Brain microvascular endothelial cell (primary cell): Measurements from ENCODE around the gene CDH13.

Source experiments
- DNase-seq: peaks from one replicate; pipeline ENCODE4 v3.0.0-alpha.2; 2020
- H3K27ac ChIP-seq: fragments of 250-450 bp; sonication (Bioruptor Pico); 2 replicates; pipeline ENCODE4 v1.5.1; 2020; ENCODE audit warnings: mild to moderate bottlenecking, moderate library complexity
- H3K27me3 ChIP-seq: fragments of 250-450 bp; sonication (Bioruptor Pico); replicated peaks from 2 replicates; pipeline ENCODE4 v1.5.1; 2020; ENCODE audit warnings: mild to moderate bottlenecking
- H3K36me3 ChIP-seq: fragments of 250-450 bp; sonication (Bioruptor Pico); replicated peaks from 2 replicates; pipeline ENCODE4 v1.5.1; 2020; ENCODE audit warnings: mild to moderate bottlenecking
- H3K4me3 ChIP-seq: 2 replicates; pipeline ENCODE4 v1.5.1; 2011; ENCODE audit warnings: low read depth, mild to moderate bottlenecking, control low read depth, low read length, moderate library complexity
- in situ Hi-C: cut with HindIII; loops from 2 replicates; pipeline ENCODE4 v1.10.0; 2017; ENCODE audit warnings: low sequenced_read_pairs, low pct_ligation_motif_present
- TF ChIP-seq, protein P1 (sequence below): IDR thresholded peaks from 2 replicates; pipeline ENCODE4 v1.5.1; 2011; ENCODE audit warnings: low read depth, mild to moderate bottlenecking, moderate library complexity, low read length, control low read depth, inconsistent platforms; ENCODE audit errors: missing control alignments

Gene CDH13

DNA sequence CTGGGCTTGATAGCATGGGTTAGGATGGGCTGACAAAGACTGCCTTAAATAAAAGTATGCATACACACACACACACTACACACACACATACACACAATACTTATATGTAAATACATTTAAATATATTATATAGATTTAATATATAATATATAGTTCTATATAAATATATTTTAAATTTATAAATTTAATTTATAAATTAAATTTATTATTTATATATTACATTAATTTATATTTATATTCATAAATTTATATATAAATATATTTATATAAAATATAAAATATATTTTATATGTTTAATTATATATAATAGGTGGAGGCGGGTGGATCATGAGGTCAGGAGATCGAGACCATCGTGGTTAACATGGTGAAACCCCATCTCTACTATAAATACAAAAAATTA is 83.2 kb downstream of the CDH13 start:
- TF ChIP-seq, protein P1, sequence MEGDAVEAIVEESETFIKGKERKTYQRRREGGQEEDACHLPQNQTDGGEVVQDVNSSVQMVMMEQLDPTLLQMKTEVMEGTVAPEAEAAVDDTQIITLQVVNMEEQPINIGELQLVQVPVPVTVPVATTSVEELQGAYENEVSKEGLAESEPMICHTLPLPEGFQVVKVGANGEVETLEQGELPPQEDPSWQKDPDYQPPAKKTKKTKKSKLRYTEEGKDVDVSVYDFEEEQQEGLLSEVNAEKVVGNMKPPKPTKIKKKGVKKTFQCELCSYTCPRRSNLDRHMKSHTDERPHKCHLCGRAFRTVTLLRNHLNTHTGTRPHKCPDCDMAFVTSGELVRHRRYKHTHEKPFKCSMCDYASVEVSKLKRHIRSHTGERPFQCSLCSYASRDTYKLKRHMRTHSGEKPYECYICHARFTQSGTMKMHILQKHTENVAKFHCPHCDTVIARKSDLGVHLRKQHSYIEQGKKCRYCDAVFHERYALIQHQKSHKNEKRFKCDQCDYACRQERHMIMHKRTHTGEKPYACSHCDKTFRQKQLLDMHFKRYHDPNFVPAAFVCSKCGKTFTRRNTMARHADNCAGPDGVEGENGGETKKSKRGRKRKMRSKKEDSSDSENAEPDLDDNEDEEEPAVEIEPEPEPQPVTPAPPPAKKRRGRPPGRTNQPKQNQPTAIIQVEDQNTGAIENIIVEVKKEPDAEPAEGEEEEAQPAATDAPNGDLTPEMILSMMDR: no peak
- Histone ChIP-seq H3K36me3 (no peaks in the 10 kb centered on the region), H3K4me3 (no peak overlapping the region), H3K27me3 (no peaks in the 10 kb centered on the region), H3K27ac (no peak overlapping the region)
- DNase-seq: no peak
- in situ Hi-C loops: no loop called here

DNA sequence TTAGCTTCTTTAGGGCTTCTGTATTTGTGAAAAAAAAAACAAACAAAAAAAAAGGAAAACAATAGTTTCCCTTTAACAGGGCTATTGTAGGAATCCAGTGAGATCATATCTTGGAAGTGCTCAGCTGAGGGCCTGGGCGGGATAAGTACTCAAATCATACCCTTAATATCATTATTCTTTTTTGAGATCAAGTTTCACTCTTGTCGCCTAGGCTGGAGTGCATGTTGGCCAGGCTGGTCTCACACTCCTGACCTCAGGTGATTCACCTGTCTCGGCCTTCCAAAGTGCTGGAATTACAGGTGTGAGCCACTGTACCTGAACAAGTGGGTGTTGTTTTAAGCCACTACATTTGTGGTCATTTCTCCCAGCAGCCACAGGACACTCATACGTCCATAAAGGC is 87.0 kb downstream of the CDH13 start:
- in situ Hi-C loops: no loop called here
- Histone ChIP-seq H3K36me3 (no peaks in the 10 kb centered on the region), H3K4me3 (no peak overlapping the region), H3K27ac (no peak overlapping the region), H3K27me3 (no peaks in the 10 kb centered on the region)
- TF ChIP-seq, protein P1: no peak
- no peak for DNase-seq

DNA sequence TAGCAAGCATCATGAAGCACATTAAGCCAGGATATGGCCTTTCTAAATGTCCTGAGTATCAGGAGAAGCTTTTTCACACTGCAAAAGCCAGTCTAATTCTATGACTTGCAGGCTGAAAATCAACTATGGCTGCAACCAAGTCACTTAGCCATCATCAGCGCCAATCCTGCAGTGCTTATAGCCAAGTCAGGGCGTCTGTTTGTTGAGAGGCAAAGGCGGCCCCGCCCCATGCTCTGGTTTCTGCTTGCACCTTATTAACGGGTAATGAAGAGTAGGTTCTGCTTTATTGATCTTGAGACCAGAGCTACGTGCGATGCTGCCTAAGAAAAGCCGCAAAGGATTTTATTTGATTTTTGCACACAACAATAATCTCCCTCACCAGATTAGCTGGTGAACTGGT is 88.4 kb downstream of the CDH13 start:
- no peak for DNase-seq
- no peaks in the 10 kb centered on the region for H3K27me3 ChIP-seq
- in situ Hi-C loops: no loop called here
- TF ChIP-seq, protein P1: no peak
- no peak overlapping the region for H3K27ac ChIP-seq
- H3K4me3 ChIP-seq: no peak overlapping the region
- H3K36me3 ChIP-seq: no peaks in the 10 kb centered on the region

DNA sequence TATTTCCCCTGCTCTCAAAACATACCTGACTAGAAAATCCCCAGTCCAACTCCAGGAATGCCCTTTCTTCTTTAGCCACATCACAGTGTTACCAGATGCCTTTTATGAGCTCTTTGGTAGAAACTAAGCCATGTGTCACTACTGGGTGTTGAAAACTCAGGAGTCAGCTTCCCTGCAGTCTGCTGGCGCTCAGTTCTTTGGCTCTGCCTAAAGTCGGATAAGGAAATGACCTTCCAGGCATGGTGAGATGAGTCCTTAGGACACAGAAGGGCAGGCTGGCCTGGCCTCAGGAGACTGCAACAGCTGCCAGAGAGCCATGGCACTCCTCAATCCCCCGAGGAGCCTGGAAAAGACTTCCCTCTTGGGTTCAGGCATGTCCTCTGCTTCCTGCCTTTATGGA is 89.1 kb downstream of the CDH13 start:
- Histone ChIP-seq H3K36me3 (no peaks in the 10 kb centered on the region), H3K27me3 (no peaks in the 10 kb centered on the region), H3K27ac (no peak overlapping the region), H3K4me3 (no peak overlapping the region)
- in situ Hi-C loops: no loop called here
- no peak for DNase-seq
- TF ChIP-seq, protein P1: no peak

DNA sequence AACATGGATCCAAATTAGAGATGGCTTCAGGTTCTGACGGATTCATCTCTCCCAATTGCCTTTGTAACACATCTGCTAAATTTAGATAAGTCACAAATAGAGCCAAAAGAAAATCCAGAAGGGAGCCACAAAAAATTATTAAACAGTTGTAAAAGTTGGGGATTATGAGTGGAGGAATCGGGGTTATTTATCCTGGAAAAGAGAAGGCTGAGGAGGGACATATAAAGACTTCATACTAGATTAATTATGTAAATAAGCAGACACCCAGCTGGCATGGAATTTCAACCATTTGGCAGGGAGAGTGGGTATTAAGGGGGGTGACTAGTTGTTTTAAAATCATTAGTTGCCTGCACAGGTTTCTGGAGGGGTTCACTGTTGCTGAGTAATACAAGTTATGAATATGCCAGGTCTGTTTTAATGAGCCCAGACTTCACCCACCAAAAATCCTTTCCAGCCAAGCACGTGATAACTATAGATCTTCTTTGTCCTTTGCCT is 89.6 kb downstream of the CDH13 start:
- TF ChIP-seq, protein P1: no peak
- in situ Hi-C loops: no loop called here
- Histone ChIP-seq H3K27ac (no peak overlapping the region), H3K36me3 (no peaks in the 10 kb centered on the region), H3K27me3 (no peaks in the 10 kb centered on the region), H3K4me3 (no peak overlapping the region)
- DNase-seq: no peak

DNA sequence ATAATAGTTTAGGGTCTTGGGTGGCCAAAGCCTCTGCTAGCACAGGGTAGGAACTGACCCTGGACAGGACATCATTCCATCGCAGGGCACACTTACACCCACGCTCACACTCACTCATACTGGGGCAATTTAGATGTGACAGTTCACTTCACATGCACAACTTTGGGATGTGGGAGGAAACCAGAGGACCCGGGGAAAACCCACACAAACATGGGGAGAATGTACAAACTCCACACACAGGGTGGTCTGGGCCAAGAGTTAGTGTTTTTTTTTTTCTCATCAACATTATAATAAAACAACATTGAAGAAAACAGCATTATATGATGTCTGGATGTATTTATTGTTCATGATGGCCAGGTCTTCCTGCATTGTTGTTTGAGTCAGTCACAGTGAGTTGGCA is 93.6 kb downstream of the CDH13 start:
- in situ Hi-C loops: no loop called here
- Histone ChIP-seq H3K27me3 (no peaks in the 10 kb centered on the region), H3K4me3 (no peak overlapping the region), H3K27ac (no peak overlapping the region), H3K36me3 (no peaks in the 10 kb centered on the region)
- DNase-seq: no peak
- TF ChIP-seq, protein P1: no peak
